ENCODE results near the gene PBX1. TPM values are rescaled to one million over a fixed set of nuclear protein-coding genes. Genes with fewer than 3 reads are reported as not detected.

PBX1 gene
- total and polyA plus RNA-seq, 10 of the 15 experiments (the other 5 are each of a cell fraction or from before 2014, with no cell fraction given) = 0.05 to 0.28 (median 0.11) TPM; not detected in 5

DNA sequence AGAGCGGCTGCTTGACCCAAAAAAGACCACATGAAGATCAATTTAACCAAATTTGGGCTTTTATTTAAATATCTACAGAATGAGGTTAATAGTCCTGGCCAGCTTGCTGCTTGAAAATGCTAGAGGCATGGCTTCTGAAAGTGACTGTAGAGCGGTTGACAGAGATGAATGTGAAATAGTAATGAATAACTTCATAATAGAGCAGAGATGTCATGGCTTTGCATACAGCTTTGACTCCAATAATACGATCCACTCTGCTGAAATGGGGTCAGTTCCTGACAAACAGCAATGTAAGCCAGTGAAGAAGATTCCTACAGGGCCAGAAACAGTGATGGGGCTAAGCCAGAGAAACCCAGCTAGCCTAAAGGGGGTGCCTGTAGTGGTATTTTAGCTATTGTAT is 183.8 kb downstream of the PBX1 start:
- no peaks in the 10 kb centered on the region for H3K9me3 ChIP-seq (replicated peaks; ENCODE audit: control insufficient read depth, insufficient read depth, low read length)
- H3K36me3 ChIP-seq (ENCODE audit: control insufficient read depth in 2 of 2, insufficient read depth in 2 of 2, low read length in 1 of 2) = no peaks in the 10 kb centered on the region
- ChIA-PET RAD21 (ENCODE audit: unreplicated experiment) (no interaction called here), SMC1A (ENCODE audit: uncharacterized antibody, unreplicated experiment) (no interaction called here), CTCF (no interaction called here), POLR2A (no interaction called here)
- intact Hi-C loops (cut with micrococcal nuclease; ENCODE audit: unreplicated experiment) = no loop called here
- H4K20me1 ChIP-seq (ENCODE audit: control insufficient read depth, insufficient read depth) = no peaks in the 10 kb centered on the region
- H3K4me3 ChIP-seq = no peak overlapping the region
- ATAC-seq (no peak), DNase-seq (ENCODE audit: low read depth, low spot score) (no peak), FAIRE-seq (no peak)
- no peak overlapping the region for H3K9ac ChIP-seq (ENCODE audit: control insufficient read depth, insufficient read depth, low read length)
- H3K27me3 ChIP-seq (replicated peaks in 1 of 2; ENCODE audit: control insufficient read depth in 2 of 2, insufficient read depth in 2 of 2, low read length in 1 of 2) = no peaks in the 10 kb centered on the region
- no TSS peak for BruUV-seq (replicated peaks)
- 1% methylated on average over 3 of the region's 3 CpGs for WGBS (ENCODE audit: insufficient coverage, insufficient replicate concordance, low lambda C conversion rate, missing lambda C conversion rate)
- no peaks in the 10 kb centered on the region for H3K79me2 ChIP-seq (ENCODE audit: control insufficient read depth, insufficient read depth, low read length)
- no peaks in the 10 kb centered on the region for H3K4me1 ChIP-seq (ENCODE audit: control insufficient read depth, insufficient read depth, low read length)
- no peak overlapping the region for H2AFZ ChIP-seq (ENCODE audit: control insufficient read depth, low read depth, low read length)
- H3K27ac ChIP-seq (ENCODE audit: control insufficient read depth, insufficient read depth) = no peak overlapping the region
- in situ Hi-C loops (cut with MboI) = no loop called here
- no peak overlapping the region for H3K4me2 ChIP-seq (ENCODE audit: control insufficient read depth, insufficient read depth)
- TF ChIP-seq SMAD1 (IDR thresholded peaks at IDR 0.05; ENCODE audit: low read depth, partially characterized antibody) (no peak), E4F1 (IDR thresholded peaks at IDR 0.05; ENCODE audit: borderline replicate concordance, partially characterized antibody) (no peak), NRF1 (conservative IDR thresholded peaks at IDR 0.05; ENCODE audit: low read depth, low read length) (no peak), RAD51 (IDR thresholded peaks at IDR 0.05) (no peak), DPF2 (IDR thresholded peaks at IDR 0.05) (no peak), ASH2L (IDR thresholded peaks at IDR 0.05; ENCODE audit: borderline replicate concordance, low read depth) (no peak), NFXL1 (IDR thresholded peaks at IDR 0.05; ENCODE audit: borderline replicate concordance) (no peak), STAT1 (conservative IDR thresholded peaks at IDR 0.05) (no peak), NFIC (IDR thresholded peaks at IDR 0.05; ENCODE audit: low read depth, low read length) (no peak), SMARCA5 (IDR thresholded peaks at IDR 0.05) (no peak), HDGF (IDR thresholded peaks at IDR 0.05) (no peak), CHD4 (IDR thresholded peaks at IDR 0.05) (no peak), IRF3 (IDR thresholded peaks at IDR 0.05) (no peak), CTCF (IDR thresholded peaks at IDR 0.05 in 2 of 3, conservative IDR thresholded peaks at IDR 0.05 in 1 of 3; ENCODE audit: control insufficient read depth in 2 of 3, extremely low read depth in 1 of 3, insufficient read depth in 1 of 3, low read depth in 3 of 3, low read length in 3 of 3) (no peak), PAX5 (IDR thresholded peaks at IDR 0.05; ENCODE audit: borderline replicate concordance, low read depth, low read length) (no peak), SP1 (IDR thresholded peaks at IDR 0.05; ENCODE audit: low read depth, low read length) (no peak), ZNF622 (IDR thresholded peaks at IDR 0.05) (no peak)
- TF ChIP-seq, protein P1, sequence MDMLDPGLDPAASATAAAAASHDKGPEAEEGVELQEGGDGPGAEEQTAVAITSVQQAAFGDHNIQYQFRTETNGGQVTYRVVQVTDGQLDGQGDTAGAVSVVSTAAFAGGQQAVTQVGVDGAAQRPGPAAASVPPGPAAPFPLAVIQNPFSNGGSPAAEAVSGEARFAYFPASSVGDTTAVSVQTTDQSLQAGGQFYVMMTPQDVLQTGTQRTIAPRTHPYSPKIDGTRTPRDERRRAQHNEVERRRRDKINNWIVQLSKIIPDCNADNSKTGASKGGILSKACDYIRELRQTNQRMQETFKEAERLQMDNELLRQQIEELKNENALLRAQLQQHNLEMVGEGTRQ (IDR thresholded peaks at IDR 0.05; ENCODE audit: borderline replicate concordance, low read depth, low read length) = no peak
- TF ChIP-seq, protein P2, sequence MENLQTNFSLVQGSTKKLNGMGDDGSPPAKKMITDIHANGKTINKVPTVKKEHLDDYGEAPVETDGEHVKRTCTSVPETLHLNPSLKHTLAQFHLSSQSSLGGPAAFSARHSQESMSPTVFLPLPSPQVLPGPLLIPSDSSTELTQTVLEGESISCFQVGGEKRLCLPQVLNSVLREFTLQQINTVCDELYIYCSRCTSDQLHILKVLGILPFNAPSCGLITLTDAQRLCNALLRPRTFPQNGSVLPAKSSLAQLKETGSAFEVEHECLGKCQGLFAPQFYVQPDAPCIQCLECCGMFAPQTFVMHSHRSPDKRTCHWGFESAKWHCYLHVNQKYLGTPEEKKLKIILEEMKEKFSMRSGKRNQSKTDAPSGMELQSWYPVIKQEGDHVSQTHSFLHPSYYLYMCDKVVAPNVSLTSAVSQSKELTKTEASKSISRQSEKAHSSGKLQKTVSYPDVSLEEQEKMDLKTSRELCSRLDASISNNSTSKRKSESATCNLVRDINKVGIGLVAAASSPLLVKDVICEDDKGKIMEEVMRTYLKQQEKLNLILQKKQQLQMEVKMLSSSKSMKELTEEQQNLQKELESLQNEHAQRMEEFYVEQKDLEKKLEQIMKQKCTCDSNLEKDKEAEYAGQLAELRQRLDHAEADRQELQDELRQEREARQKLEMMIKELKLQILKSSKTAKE (IDR thresholded peaks at IDR 0.05; ENCODE audit: low read depth, poor library complexity, severe bottlenecking) = no peak
